H9 (cell line): ENCODE measurements around the gene REV1. TPM values are rescaled to one million over a fixed set of nuclear protein-coding genes. Genes with fewer than 3 reads are reported as not detected.

Experiments used
- DNase-seq: peaks from one replicate; pipeline ENCODE4 v3.0.0-alpha.2; 2017
- H2AFZ ChIP-seq: one replicate; pipeline ENCODE4 v1.6.1; 2013; ENCODE audit warnings: mild to moderate bottlenecking, low read length, control low read depth, moderate library complexity
- H2AK5ac ChIP-seq: 2 replicates; pipeline ENCODE4 v1.6.1; 2013; ENCODE audit warnings: low read length, control low read depth, mixed read lengths; ENCODE audit not compliant: insufficient read length
- H2BK120ac ChIP-seq: one replicate; pipeline ENCODE4 v1.6.1; 2013; ENCODE audit warnings: low read depth, mild to moderate bottlenecking, low read length, control low read depth, inconsistent platforms; ENCODE audit not compliant: poor library complexity, severe bottlenecking
- H2BK12ac ChIP-seq: 2 replicates; pipeline ENCODE4 v1.6.1; 2013; ENCODE audit warnings: low read length, control low read depth, mixed read lengths, low read depth; ENCODE audit not compliant: insufficient read length
- H2BK15ac ChIP-seq: 2 replicates; pipeline ENCODE4 v1.6.1; 2013; ENCODE audit warnings: low read depth, low read length, control low read depth
- H2BK20ac ChIP-seq: one replicate; pipeline ENCODE4 v1.6.1; 2013; ENCODE audit warnings: low read depth, mild to moderate bottlenecking, low read length, control low read depth, inconsistent platforms; ENCODE audit not compliant: poor library complexity, severe bottlenecking
- H2BK5ac ChIP-seq: 2 replicates; pipeline ENCODE4 v1.6.1; 2013; ENCODE audit warnings: low read length, control low read depth, mixed read lengths; ENCODE audit not compliant: insufficient read length
- H3K14ac ChIP-seq: 2 replicates; pipeline ENCODE4 v1.6.1; 2013; ENCODE audit warnings: low read length, control low read depth; ENCODE audit not compliant: insufficient read depth
- H3K18ac ChIP-seq: 2 replicates; pipeline ENCODE4 v1.6.1; 2013; ENCODE audit warnings: low read depth, mild to moderate bottlenecking, mixed read lengths, low read length, control low read depth; ENCODE audit not compliant: insufficient read length
- H3K23ac ChIP-seq: 2 replicates; pipeline ENCODE4 v1.6.1; 2013; ENCODE audit warnings: low read length, control low read depth, mixed read lengths, low read depth; ENCODE audit not compliant: insufficient read length
- H3K23me2 ChIP-seq: 2 replicates; pipeline ENCODE4 v1.6.1; 2013; ENCODE audit warnings: low read depth, mild to moderate bottlenecking, mixed read lengths, low read length, control low read depth; ENCODE audit not compliant: insufficient read length, poor library complexity, severe bottlenecking
- H3K27ac ChIP-seq: 2 replicates; pipeline ENCODE4 v1.5.1; 2013; ENCODE audit warnings: low read length, control low read depth, mixed read lengths, low read depth; ENCODE audit not compliant: insufficient read length
- H3K27me3 ChIP-seq: 2 replicates; pipeline ENCODE4 v1.6.1; 2013; ENCODE audit warnings: low read length, control low read depth, inconsistent platforms; ENCODE audit not compliant: insufficient read depth
- H3K4ac ChIP-seq: 2 replicates; pipeline ENCODE4 v1.6.1; 2013; ENCODE audit warnings: low read depth, mild to moderate bottlenecking, control low read depth, inconsistent platforms, low read length, moderate library complexity
- H3K4me1 ChIP-seq: 2 replicates; pipeline ENCODE4 v1.6.1; 2013; ENCODE audit warnings: low read length, control low read depth, inconsistent platforms; ENCODE audit not compliant: insufficient read depth
- H3K4me2 ChIP-seq: 2 replicates; pipeline ENCODE4 v1.6.1; 2013; ENCODE audit warnings: low read length, control low read depth, mixed read lengths; ENCODE audit not compliant: insufficient read length, insufficient read depth
- H3K56ac ChIP-seq: 2 replicates; pipeline ENCODE4 v1.6.1; 2013; ENCODE audit warnings: low read depth, mild to moderate bottlenecking, mixed read lengths, low read length, control low read depth; ENCODE audit not compliant: insufficient read length
- H3K79me1 ChIP-seq: 2 replicates; pipeline ENCODE4 v1.6.1; 2013; ENCODE audit warnings: low read depth, mild to moderate bottlenecking, moderate library complexity, low read length, control low read depth, inconsistent platforms; ENCODE audit not compliant: insufficient read depth, poor library complexity, severe bottlenecking
- H3K79me2 ChIP-seq: 2 replicates; pipeline ENCODE4 v1.6.1; 2013; ENCODE audit warnings: low read length, control low read depth, inconsistent platforms; ENCODE audit not compliant: insufficient read depth
- H3K9ac ChIP-seq: 2 replicates; pipeline ENCODE4 v1.6.1; 2013; ENCODE audit warnings: low read length, control low read depth, mixed read lengths; ENCODE audit not compliant: insufficient read length; ENCODE audit errors: extremely low read depth
- H3K9me3 ChIP-seq: one replicate; pipeline ENCODE4 v1.6.1; 2013; ENCODE audit warnings: low read depth, low read length, inconsistent platforms; ENCODE audit not compliant: control insufficient read depth
- H3T11ph ChIP-seq: one replicate; pipeline ENCODE4 v1.6.1; 2013; ENCODE audit warnings: mild to moderate bottlenecking, low read length, control low read depth, inconsistent platforms
- H4K20me1 ChIP-seq: one replicate; pipeline ENCODE4 v1.6.1; 2013; ENCODE audit not compliant: control insufficient read depth, insufficient read length, insufficient read depth
- H4K5ac ChIP-seq: 2 replicates; pipeline ENCODE4 v1.6.1; 2013; ENCODE audit warnings: low read depth, mild to moderate bottlenecking, mixed read lengths, low read length, control low read depth; ENCODE audit not compliant: insufficient read length
- H4K8ac ChIP-seq: replicated peaks from 2 replicates; pipeline ENCODE4 v1.6.1; 2013; ENCODE audit warnings: low read length, control low read depth, mixed read lengths, low read depth; ENCODE audit not compliant: insufficient read length
- H4K91ac ChIP-seq: 2 replicates; pipeline ENCODE4 v1.6.1; 2013; ENCODE audit warnings: low read depth, mild to moderate bottlenecking, moderate library complexity, mixed read lengths, low read length, control low read depth; ENCODE audit not compliant: insufficient read length
- H3K27ac Mint-ChIP-seq, 3 experiments: 2 replicates in 2 of 3; 3 replicates in 1 of 3; pipeline ENCODE4 v1.8.0; 2020 to 2021; ENCODE audit warnings: mixed read lengths in 3 of 3, mild to moderate bottlenecking in 1 of 3, moderate library complexity in 1 of 3
- H3K27me3 Mint-ChIP-seq: 2 replicates; pipeline ENCODE4 v1.8.0; 2021; ENCODE audit warnings: low read depth, mild to moderate bottlenecking, moderate library complexity, mixed read lengths
- H3K36me3 Mint-ChIP-seq, 3 experiments: 2 replicates in 2 of 3; 3 replicates in 1 of 3; pipeline ENCODE4 v1.8.0; 2020 to 2021; ENCODE audit warnings: low read depth in 3 of 3, mixed read lengths in 3 of 3; ENCODE audit not compliant: insufficient read depth in 1 of 3
- H3K4me1 Mint-ChIP-seq, 2 experiments: 2 replicates each; pipeline ENCODE4 v1.8.0; 2020; ENCODE audit warnings: mixed read lengths in 2 of 2
- H3K4me3 Mint-ChIP-seq, 2 experiments: 2 replicates in 1 of 2; 3 replicates in 1 of 2; pipeline ENCODE4 v1.8.0; 2020 to 2021; ENCODE audit warnings: mild to moderate bottlenecking in 2 of 2, mixed read lengths in 2 of 2, moderate library complexity in 1 of 2
- H3K9me3 Mint-ChIP-seq, 2 experiments: 2 replicates in 1 of 2; 3 replicates in 1 of 2; pipeline ENCODE4 v1.8.0; 2020; ENCODE audit warnings: mild to moderate bottlenecking in 2 of 2, mixed read lengths in 2 of 2, moderate library complexity in 1 of 2
- CTCF ChIP-seq: fragments of 200-600 bp; sonication (generic); conservative IDR thresholded peaks from 3 replicates; pipeline ENCODE4 v1.8.0; 2021; ENCODE audit warnings: antibody characterized with exemption, mild to moderate bottlenecking
- WGBS: extraction: QIAGEN DNeasy Blood & Tissue Kit; methylation state at CpG from one replicate; pipeline ENCODE4 v1.1.7; 2013; ENCODE audit warnings: missing lambda C conversion rate, low lambda C conversion rate, mixed read lengths; ENCODE audit not compliant: insufficient read length; ENCODE audit errors: extremely low coverage; 5-methylcytosine and 5-hydroxymethylcytosine counted together
- total RNA-seq: library from RNA; stranded (reverse); gene quantifications from 2 replicates; pipeline ENCODE4 v1.2.1, GENCODE V29; 2021

REV1 gene
- total RNA-seq, 1 experiment from 2014 or later, result 41.6 TPM

- H4K91ac ChIP-seq, result no peak overlapping the region
- H3K14ac ChIP-seq, result no peak overlapping the region
- no peak overlapping the region for H3K18ac ChIP-seq
- no peaks in the 10 kb centered on the region for H3K36me3 Mint-ChIP-seq
- WGBS, result no CpG with 5 or more reads among the region's 7 CpGs
- H4K20me1 ChIP-seq, result no peaks in the 10 kb centered on the region
- no peak overlapping the region for H3K4me3 Mint-ChIP-seq
- no peaks in the 10 kb centered on the region for H3K23me2 ChIP-seq
- H2BK20ac ChIP-seq, result no peak overlapping the region
- no peaks in the 10 kb centered on the region for H3K79me2 ChIP-seq
- no peak overlapping the region for H2BK120ac ChIP-seq
- H3K9me3 ChIP-seq, result no peaks in the 10 kb centered on the region
- H3K27me3 ChIP-seq, result no peaks in the 10 kb centered on the region
- H3K4me2 ChIP-seq, result no peak overlapping the region
- no peak overlapping the region for H3T11ph ChIP-seq
- H3K27me3 Mint-ChIP-seq, result no peaks in the 10 kb centered on the region
- H3K23ac ChIP-seq, result no peak overlapping the region
- H3K56ac ChIP-seq, result no peak overlapping the region
- no peak overlapping the region for H3K27ac ChIP-seq
- H3K79me1 ChIP-seq, result no peaks in the 10 kb centered on the region
- H2BK15ac ChIP-seq, result no peak overlapping the region
- H3K4me1 Mint-ChIP-seq, result peaks cover 0 to 2% of the 10 kb centered on the region in 2 experiments; a peak in 1 of 4 replicates
- no peak overlapping the region for H4K8ac ChIP-seq
- H3K4ac ChIP-seq, result no peak overlapping the region
- no peak overlapping the region for H4K5ac ChIP-seq
- H2AFZ ChIP-seq, result no peak overlapping the region
- no peak overlapping the region for H3K27ac Mint-ChIP-seq
- no peak for DNase-seq
- H3K4me1 ChIP-seq, result no peaks in the 10 kb centered on the region
- no peak for TF ChIP-seq CTCF
- H3K9ac ChIP-seq, result no peak overlapping the region
- no peak overlapping the region for H2BK5ac ChIP-seq
- no peak overlapping the region for H2AK5ac ChIP-seq
- no peak overlapping the region for H2BK12ac ChIP-seq
- no peaks in the 10 kb centered on the region for H3K9me3 Mint-ChIP-seq
Observed at GRCh38 chr2:99507937-99508818, 18.4 kb upstream of the REV1 start.
